ENCODE measurements around the gene CEP131.

CEP131 gene

DNA sequence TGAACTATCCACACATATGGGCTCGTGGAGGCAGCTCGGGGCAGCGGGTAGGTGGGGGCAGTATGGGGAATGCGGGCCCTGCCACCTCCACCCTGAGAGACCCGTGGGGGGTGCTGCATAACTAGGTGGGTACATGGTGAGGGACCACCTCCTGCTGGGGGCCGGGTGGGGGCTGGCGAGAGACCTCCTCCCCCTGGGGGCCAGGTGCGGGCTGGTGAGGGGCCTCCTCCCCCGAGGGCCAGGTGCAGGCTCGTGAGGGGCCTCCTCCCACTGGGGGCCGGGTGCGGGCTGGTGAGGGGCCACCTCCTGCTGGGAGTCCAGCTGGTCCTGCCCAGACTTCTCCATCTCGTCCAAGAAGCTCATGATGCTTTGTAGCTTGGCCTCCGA, 25.4 kb downstream of the CEP131 start:
- DNase-seq, result no peak

DNA sequence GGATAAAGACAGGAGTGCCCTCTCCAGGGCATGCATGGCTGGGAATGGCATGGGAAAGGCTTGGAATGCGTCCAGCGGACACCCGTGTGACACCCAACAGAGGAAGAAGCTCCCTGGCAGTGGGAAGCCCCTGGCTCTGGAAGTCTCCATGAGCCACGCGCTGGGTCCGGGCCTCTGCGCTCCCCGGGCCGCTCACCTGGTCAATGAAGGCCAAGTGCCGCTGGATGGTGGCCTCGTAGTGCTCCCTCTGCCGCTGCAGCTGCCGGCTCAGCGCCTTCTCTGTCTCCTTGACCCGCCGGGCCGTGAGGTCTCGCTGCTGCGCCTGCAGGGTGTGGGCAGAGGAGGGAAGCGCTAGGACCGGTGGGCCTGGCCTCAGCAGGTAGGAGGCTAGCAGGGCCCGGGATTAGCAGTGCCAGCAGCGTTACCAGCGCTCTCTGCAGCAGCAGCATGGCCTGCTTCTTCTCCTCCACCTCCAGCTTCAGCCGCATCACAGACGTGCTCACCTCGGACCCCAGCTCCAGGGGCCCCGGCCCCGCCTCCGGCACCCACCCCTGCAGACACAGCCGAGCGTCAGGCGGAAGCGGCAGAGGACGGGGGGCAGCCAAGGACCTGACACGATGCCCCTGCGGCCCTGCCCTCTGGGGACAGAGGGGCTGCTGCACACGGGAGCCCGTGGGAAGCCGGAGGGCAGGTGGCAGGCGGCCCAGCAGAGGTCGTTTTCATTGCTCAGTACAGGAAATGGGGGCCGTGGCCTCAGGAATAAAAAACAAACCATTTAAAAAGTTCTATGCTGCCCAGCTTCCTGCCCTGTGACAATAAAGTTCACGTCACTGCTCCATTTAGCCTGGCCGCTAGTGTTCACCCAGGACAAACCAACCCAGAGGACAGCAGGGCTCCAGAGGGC, 26.0 kb downstream of the CEP131 start:
- DNase-seq, result no peak

DNA sequence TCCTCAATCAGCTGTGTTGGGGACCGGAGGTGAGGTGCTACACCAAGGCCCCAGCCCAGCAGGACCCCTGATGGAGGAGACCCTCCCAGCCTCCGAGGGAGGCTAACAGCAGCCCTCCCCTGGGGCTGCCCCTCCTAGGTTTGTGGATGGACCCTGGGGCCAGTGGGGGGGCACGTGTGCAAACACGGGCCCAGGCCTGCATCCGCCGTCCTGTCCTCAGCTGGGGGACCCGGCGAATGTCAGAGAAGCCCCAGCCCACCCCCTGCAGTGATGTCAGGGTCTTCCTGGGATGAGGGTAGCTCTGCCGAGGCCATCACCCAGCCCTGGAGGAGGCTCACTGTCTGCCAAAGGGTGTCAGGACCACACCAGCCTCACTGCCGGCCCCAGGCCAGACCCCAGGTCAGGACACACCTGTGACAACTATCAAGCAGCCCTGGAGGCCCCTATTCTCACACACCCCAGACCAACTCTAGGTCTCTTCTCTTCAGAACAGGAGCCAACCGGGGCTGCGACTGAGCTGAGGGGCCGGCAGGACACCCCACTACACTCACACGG, 26.7 kb downstream of the CEP131 start:
- no peak for DNase-seq

DNA sequence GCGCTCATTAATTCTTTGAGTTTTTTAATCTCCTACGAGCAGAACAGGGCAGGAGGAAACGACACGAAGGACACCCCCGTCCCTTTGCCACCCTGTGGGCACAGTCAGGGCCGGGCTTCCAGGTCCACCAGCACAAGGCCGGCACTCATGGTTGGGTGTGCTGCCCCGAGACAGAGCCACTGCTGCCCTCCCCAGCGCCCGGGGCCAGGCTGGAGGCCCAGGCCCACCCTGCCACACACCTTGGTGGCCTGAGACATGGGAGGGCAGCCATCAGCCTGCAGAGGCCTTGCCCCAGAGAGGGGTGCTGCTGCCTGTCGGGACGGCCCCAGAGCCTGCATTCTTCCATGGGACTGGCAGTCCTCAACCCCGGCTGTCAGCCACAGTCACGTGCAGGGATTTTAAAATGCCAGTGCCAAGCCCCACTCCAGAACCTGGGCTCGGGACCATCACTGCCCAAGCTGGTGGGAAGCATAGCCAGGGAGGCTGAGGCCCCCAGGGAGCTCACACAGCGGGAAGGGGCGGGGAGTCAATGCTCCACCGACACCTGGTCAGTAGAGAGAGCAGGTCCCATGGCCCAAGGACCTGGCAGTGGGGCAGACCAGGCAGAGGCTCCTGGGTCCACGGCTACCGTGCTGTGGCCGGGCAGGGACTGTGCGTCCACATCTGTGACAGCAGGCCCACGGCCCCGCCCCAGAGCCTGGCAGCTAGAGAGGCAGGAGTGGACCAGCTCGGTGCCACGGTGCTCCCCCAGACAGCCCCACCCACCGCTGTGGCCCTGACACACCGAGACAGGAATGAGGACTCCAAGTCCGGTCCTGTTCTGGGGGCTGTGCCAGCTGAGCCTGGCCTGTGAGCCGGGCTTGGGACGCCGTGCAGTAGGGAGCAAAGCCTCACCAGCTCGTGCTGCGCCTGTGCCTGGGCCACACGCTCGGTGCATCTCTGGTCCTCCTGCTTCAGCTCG, 27.5 kb downstream of the CEP131 start:
- DNase-seq, result no peak

DNA sequence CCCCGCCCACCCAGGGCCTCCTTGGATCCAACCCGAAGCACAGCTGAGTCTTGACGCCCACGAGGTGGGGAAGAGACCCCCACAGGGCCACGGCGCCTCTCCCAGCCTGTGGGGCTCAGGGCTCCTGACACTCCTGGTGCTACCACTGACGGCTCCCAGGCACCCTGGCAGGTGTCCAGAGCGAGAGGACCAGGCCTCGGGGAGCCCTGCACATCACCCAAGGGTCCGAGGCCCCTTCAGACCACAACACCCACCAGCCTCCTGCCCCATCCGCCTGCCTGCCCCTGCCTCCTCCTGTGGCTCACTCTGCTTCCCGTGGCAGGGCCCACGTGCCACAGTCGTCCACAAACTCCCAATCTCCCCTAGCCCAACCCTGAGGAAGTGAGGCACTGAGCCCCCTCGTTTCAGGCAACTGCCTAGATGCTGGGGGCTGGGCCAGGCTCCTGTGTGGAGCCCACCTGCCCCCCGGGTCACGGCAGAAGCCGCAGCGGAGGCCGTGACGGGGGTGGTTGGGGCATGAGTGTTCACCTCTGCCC, 28.5 kb downstream of the CEP131 start:
- no peak for DNase-seq

DNA sequence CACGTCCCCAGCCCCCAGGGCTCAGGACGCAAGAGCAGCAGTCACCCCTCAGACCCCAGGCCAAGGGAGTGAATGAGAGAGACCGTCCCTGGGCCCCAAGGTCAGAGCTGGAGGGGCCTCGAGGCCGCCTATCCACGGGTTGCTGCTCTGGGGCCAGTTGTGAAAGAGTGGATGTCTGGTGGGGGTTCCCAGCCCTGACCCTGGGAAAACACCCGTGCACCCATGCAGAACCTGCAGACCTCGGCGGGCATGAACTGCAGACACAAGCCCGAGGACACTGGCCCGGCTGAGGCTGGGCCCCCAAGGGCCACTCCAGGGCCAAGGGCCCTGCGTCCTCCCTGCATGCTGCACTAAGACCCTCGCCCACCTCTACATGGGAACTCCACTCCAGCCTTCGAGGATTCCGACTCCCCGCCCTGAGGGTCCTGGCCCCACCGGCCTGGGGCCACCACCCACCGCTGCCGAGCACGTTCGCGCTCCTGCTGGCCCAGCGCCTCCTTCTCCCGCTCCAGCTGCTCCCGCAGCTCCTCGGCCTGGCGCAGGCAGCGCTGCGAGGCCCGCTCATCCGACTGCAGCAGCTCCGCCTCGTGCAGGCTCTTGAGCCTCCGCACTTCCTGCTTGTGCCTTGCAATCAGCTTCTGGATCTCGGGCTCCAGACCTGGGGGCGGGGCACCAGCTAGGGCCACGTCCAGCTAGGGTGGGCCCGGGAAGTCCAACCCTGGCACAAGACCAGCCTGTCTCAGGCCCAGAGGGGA, 29.1 kb downstream of the CEP131 start:
- no peak for DNase-seq

DNA sequence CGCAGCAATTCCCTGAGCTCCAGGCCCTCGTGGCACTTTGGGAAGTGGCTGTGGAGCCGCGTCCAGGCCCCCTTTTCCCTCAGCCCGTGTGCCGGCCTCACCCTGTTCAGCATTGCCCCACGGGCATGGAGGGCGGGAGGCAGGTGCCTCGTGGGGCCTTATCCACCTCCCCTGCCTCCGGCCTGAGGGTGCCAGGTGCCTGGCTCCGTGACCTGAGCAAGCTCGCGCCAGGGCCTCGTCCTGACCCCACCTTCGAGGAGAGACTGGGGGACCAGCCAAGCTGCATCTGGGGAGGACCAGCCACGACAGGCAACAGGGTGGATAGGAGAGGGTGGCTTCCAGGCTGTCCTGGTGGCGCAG, 29.7 kb downstream of the CEP131 start:
- no peak for DNase-seq

DNA sequence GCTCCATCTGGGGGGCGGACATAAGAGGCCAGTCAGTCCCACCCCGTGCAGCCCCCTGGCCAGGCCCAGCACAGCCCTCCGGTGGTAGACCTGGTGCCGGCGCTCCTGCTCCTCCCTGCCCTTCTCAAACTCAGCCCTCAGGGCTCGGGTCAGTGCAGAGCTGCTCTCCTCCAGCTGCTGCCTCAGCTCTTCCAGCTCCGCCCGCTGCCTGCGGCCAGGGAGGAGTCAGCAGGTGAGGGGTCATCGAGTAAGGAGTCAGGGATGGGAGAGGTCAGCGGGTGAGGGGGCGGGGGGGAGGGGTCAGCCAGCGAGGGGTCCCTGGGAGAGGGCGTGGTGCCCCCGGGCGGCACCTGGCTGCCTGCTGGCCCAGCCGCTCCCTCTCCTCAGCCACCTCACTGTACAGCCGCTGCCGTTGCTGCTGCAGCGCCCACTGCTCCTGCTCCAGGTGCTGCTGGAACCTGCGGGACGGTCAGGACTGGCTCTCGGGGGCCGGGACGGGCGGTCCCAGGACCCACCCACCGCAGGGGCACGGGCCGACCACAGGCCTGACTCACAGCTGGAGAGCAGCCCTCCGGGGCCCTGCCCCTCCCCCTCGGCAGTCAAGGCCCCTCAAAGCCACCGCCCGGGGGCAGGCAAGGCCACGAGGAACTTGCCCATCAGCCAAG, 30.2 kb downstream of the CEP131 start:
- no peak for DNase-seq

DNA sequence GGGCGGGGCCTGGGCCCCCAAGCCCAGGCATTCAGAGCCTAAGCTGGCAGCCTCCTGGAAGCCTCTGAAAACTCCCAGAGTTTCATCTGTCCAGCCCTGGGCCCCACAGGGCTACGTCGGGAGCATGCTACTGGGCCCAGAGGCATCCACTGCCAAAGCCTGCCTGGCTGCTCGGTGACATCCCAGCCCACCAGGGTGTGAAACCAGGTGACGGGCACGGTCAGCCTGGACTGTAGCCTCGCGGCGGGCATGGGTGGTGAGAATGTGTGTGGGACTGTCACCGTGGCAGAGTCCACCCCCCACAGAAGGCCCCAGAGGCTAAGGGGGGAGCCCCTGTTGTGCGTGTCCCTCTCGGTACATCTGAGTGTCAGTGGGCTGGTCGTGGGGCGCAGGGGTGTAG, 31.1 kb downstream of the CEP131 start:
- DNase-seq, result no peak

DNA sequence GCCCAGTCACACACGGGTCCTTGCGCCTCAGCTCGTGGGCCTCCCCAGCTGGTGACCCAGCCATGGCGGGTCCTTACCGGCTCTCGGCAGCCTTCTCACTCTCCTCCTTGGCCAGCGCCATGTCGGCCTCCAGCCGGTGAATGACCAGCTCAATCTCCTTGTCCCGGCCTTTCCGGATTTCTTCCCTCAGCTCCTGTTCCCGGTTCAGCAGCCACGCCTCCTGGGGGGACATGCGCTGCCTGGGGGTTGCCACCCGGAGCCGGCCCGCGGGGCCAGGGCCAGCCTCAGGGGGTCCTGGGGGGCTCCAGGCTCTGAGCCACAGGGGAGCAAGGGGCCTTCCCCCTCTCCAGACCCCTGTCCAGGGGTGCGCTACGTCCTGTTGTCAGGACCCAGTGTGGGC, 31.6 kb downstream of the CEP131 start:
- no peak for DNase-seq

DNA sequence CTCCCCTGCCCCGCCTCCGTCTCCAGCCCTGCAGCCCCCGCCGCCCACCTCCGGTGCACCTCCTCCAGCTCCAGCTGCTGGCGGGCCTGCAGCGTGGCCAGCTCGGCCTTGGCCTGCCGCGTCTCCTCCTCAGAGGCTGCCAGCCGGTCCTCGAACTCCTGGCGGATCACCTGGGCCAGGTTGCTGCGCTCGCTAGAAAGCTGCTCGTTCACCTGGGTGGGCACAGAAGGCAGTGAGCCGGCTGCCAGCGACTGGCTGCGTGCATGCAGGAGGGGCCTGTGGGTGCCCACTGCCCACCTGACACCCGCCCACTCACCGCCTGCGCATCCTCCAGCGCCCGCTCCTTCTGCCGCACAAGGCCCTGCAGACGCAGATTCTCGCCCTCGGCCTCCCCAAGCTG, 32.2 kb downstream of the CEP131 start:
- DNase-seq, result no peak

DNA sequence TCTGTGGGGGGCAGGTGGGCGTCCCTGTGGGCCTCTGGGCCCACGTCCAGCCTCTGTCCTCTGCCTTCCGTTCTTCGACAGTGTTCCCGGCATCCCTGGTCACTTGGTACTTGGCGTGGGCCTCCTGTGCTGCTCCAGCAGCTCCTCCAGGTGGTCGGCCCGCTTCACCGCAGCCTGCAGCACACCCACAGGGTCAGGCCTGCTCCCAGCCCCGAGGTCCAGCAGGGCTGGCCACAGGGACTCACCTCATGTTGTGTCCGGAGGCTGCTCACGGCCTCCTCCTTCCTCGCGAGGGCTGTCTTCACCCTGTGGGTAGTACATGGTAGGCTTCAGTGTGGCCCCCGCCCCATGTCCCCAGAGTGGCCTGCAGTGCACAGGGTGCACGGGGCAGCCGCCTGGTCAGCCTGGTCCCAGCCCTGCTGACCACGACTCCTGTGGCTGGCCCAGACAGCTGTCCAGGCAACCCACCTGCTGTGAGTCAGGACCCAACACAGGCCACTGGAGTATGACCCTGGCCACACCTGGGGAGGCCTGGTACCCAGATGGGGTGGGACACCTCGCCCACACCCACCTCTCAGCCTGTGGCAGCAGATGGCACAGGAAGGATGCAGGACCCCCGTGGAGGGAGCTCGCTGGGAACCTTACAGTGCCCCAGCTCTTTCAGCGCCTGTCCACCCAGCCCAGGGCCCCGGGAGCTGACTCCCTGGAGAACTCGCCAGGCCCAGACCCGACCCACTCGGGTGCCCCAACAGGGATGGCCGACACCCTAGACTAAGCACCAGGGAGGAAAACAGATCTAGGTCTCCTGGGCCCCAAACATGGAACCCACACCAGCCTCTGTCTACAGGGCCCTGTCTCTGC, 32.9 kb downstream of the CEP131 start:
- DNase-seq, result no peak

DNA sequence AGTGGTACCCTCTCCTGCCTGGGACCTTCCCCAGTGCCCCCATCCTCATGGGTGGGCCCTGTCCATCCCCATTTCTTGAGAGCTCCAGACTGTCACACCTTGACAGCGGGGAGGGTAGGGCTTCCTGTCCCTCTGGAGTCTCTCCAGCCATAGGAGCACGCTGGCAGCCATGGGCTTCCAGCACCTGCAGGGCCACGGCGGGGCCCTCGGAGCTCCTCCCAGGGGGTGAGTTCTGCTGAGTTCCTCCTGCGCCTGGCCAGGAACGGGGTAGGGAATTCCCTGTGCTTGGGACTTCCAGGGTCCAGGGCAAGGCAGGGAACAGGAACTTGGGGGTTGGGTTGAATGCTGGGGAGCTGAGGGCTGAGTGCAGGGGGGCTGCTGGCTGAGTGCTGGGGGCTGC, 33.7 kb downstream of the CEP131 start:
- DNase-seq, result no peak

DNA sequence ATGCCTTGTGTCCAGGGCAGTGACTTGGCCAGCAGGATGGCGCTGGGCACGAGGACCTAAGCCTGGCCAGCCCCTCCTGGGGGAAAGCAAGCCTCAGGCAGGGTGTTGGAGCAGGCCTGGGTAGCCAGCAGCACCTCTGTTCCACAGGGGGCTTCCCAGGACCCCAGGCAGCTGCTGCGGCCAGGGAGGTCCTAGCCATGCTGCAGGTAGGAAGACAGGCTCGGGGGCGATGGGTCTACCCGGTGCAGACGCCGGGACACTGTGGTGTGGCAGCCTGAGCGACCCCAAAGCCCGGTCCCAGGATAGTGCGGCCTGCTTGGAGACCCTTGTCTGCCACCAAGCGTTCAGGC, 34.3 kb downstream of the CEP131 start:
- no peak for DNase-seq

DNA sequence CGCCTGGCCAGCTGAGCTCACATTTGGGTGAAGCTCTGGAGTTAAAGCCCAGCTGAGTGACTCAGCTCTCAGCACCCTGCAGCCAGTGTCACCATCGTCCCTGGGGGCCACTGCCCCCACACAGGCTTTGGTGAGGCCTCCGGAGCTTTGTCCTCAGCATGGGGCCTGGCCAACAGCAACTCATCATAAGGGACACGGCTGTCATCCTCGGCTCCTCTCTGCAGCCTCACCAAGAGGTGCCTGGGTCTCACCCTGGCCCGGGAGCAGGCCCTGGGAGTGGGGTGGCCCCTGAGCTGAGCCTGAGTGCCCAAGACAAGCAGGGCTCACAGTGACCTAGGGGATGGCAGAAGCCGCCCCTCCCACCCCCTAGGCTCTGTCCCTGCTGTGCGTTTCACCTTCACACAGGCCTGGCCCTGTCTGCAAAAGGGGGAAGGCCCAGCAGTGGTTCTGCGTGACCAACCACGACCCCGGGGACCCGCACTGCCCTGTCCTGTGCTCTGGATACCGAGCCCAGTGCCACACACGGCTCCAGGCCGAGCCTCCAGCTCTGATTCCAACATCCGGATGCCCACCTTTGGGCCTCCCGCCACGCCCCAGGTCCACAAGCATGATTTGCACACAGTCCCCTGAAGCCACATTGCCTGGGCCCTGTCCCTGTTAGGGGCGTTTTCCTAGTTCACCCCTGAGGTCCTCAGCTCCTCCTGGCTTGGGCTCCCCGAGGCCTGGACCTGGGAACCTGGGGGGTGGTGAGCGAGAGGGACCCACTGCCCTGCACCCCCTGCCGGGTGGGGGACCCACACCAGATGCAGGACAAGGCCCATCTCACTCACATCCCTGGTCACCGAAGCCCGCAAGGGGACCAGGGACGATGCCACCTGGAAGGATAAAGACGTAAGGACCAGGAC, 34.9 kb downstream of the CEP131 start:
- no peak for DNase-seq

DNA sequence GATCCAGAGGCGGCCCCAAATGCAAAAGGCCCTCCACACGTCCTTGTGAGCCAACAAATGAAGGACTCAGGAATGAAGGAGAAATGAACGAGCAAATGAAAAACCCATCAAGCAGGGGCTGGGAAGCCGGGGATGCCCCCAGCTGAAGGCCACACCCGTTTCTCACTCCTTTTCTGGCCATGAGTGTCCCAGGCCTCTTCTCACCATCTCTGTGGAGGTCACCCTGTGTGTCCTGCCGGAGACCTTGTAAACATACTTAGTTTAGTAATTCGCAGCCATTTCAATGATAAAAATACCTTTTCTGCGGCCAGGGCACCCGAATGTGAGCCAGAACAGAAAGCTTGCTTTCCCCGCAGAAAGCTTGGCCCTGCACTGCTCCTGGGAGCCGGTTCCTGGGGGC, 35.6 kb downstream of the CEP131 start:
- no peak for DNase-seq

DNA sequence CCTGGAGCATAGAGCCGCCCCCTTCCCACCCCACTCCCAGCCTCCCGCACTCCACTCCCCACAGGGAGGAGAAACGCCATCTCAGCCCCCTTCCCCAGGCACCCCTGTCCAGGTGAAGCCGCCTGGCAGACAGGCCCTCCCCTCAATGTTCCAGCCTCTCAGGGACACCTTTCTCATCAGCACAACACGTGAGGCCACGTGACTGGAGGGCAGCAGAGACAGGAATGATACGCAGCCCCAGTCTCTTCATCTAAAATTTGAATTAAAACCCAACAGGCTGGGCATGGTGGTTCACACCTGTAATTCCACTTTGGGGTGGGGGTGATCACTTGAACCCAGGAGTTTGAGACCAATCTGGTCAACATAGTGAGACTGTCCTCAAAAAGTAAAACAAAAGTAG, 36.6 kb downstream of the CEP131 start:
- DNase-seq, result no peak

DNA sequence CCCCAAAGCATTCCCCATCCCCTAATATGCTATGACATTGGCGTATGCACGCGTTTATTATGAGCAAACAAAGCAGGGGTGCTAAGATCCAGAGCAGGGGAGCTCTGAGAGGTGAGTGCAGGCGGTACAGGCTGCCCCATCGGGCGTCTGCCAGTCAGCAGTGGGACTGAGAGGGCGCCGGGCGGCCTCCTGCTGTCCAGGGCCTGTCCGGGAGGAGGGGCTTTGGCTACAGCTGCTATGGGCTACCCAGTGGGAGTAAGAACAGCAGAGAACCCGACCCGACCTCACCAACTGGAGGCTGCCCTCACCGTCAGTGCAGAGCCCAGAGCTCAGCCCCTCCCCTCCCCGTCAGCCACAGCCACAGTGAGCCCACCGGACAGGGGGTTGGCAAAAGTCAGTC, 38.2 kb downstream of the CEP131 start:
- DNase-seq, result no peak

DNA sequence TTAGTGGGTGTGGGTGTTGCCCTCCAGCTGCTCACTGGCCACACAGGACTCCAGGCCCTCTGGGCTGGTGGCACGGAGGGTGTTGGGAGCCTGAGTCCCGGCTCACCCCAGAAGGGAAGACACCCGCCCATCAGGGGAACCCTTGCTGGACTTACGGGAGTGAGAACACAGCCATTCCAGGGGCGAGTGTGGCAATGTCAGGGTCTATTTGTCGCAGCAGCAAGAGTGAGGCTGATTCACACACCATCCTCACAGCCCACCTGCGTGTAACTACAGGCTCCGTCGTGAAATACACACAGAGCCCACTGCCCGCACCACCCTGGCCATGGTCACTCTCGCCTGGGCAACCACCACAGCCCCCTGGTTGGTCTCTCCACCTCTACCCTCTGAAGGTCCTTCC, 39.0 kb downstream of the CEP131 start:
- no peak for DNase-seq

DNA sequence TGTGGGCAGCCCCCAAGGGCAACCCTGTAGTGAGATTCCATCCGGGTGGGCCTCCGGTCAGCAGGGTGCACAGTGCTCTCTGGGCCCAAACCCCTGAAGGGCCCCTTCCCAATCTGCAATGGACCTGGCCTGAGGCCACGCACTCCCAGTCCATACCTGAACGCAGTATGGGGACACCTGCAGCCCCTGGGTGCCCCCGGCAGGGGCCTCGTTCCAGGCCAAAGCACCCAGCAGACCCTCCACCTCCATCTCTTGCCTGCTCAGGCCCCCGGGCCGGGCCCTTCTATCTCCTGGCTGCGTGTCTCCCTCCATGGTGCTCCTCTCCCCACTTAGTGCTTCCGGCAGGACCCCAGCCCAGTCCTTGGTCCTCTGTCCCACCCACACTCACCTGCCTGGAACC, 39.4 kb downstream of the CEP131 start:
- DNase-seq, result no peak

All from stimulated activated CD4-positive, alpha-beta T cell treated with anti-CD3 and anti-CD28 coated beads, Interleukin-4, amount 100 ng/mL, for 4 hours (primary cell).